ENCODE measurements around the gene PALLD. TPM values are rescaled to one million over a fixed set of nuclear protein-coding genes. Genes with fewer than 3 reads are reported as not detected.
A peak's percentile ranks its signal among the peaks of the same experiment; 100 is the strongest.
"Not testable (repeated sequence)": the region's sequence is repeated elsewhere in the genome, so short reads cannot be mapped to it uniquely, and the experiment has no call there.

The PALLD gene
- polyA plus RNA-seq, 3 donors, result 6.1 to 11.8 (median 9.9) TPM

DNA sequence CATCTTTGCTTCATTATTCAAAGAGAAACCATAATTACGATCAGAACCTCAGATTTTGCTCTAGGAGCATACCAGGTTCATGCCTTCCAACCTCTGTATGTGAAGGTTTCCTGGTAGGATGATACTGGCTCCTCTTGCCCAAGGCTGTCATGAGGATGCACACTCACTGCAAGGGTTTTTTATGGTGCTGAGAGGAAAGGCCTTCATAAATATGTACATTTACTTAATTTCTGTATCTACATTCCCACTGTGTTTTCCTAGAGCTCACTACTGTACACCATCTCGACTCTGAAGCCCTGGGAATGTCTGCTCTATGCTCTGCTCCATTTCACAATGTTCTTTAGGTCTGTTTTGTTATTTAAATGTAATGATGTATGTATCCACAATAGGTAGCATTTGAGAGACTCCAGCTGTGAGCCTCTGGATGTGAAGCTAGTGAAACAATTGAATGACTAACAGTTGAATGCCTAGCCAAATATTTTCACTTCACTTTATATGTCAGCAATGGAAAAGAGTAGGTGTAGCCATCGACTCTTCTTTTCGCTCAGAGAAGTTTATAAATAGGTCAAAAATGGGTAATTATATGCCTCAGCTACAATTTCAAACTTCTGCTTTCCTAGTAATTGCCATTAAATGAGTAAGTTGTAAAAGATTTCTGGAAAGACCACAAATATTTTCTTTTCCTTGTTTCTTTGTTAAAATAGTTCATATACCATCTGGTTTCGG is 228.0 kb downstream of the PALLD start:
- DNase-seq, result no peak
- H3K4me3 Mint-ChIP-seq, result no peak overlapping the region
- no peaks in the 10 kb centered on the region for H3K27me3 ChIP-seq (ENCODE audit: control insufficient read depth in 2 of 2, insufficient read depth in 2 of 2, low read length in 2 of 2)
- peak overlapping the region in 3 of 7 donors; percentile 16 to 46 (median 19) for H3K27ac Mint-ChIP-seq
- no peak overlapping the region for H2AFZ ChIP-seq (ENCODE audit: insufficient read depth, low read depth, low read length, poor library complexity, severe bottlenecking)
- H3K9ac ChIP-seq (ENCODE audit: insufficient read depth, low read length, poor library complexity, severe bottlenecking), result no peak overlapping the region
- peaks cover 45% of the 10 kb centered on the region for H3K4me1 Mint-ChIP-seq
- H3K79me2 ChIP-seq (ENCODE audit: insufficient read depth, low read length), result no peaks in the 10 kb centered on the region
- H3K36me3 Mint-ChIP-seq, result no peaks in the 10 kb centered on the region
- no peak overlapping the region for H3K27ac ChIP-seq (ENCODE audit: low read depth in 1 of 2, low read length in 2 of 2)
- TF ChIP-seq CTCF (IDR thresholded peaks at IDR 0.05), result no peak
- H3K9me3 ChIP-seq (replicated peaks in 1 of 2; ENCODE audit: control insufficient read depth in 1 of 2, insufficient read depth in 1 of 2, low read length in 2 of 2), result no peaks in the 10 kb centered on the region
- peaks cover 0 to 6% (median 2%) of the 10 kb centered on the region in 7 donors for H3K9me3 Mint-ChIP-seq
- no CpG with 5 or more reads among the region's 5 CpGs for WGBS (ENCODE audit: insufficient coverage)
- H3K27me3 Mint-ChIP-seq (ENCODE audit: low read depth in 3 of 3), result peaks cover 0 to 6% (median 0%) of the 10 kb centered on the region in 3 donors
- H4K20me1 ChIP-seq (ENCODE audit: insufficient read depth, low read length), result no peaks in the 10 kb centered on the region
- no peak overlapping the region for H3K4me2 ChIP-seq (replicated peaks; ENCODE audit: extremely low read depth, low read length, poor library complexity, severe bottlenecking)
- no peak overlapping the region for H3K4me3 ChIP-seq (replicated peaks in 1 of 3; ENCODE audit: low read depth in 2 of 3, low read length in 3 of 3)
- H3K36me3 ChIP-seq (replicated peaks in 1 of 2; ENCODE audit: control insufficient read depth in 1 of 2, insufficient read depth in 2 of 2, low read length in 2 of 2), result no peaks in the 10 kb centered on the region
- intact Hi-C loops (cut with micrococcal nuclease), result loop anchor here (5.0 to 10.0 kb wide), 3 partner anchors 70 to 157 kb away; no protein-coding TSS in a partner anchor
- peaks cover 39 to 51% of the 10 kb centered on the region in 2 donors for H3K4me1 ChIP-seq (ENCODE audit: control insufficient read depth in 1 of 2, insufficient read depth in 2 of 2, low read length in 2 of 2)

DNA sequence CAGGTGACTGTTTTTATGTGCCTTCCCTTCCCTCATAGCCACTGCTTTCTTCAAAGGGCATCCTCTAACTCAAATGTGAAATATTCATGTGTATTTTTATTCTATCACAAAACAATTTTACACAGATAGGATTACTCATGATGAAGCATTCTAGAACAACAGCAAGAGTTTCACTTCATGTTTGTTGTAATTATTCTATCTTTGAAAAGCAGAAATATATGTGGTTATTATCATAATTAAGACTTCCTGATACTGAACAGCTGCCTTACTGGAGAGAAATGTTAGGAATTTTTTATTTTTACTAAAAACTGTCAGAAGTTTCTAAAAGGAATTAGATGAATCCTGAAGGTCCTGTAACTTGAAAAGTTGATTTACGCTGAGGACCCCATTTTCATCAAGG is 229.1 kb downstream of the PALLD start:
- Histone ChIP-seq H3K36me3 (replicated peaks in 1 of 2; ENCODE audit: control insufficient read depth in 1 of 2, insufficient read depth in 2 of 2, low read length in 2 of 2) (no peaks in the 10 kb centered on the region), H3K27ac (ENCODE audit: low read depth in 1 of 2, low read length in 2 of 2) (no peak overlapping the region), H4K20me1 (ENCODE audit: insufficient read depth, low read length) (no peaks in the 10 kb centered on the region), H3K4me1 (ENCODE audit: control insufficient read depth in 1 of 2, insufficient read depth in 2 of 2, low read length in 2 of 2) (peaks cover 36 to 46% of the 10 kb centered on the region in 2 donors), H3K9ac (ENCODE audit: insufficient read depth, low read length, poor library complexity, severe bottlenecking) (no peak overlapping the region), H3K4me3 (replicated peaks in 1 of 3; ENCODE audit: low read depth in 2 of 3, low read length in 3 of 3) (no peak overlapping the region), H3K79me2 (ENCODE audit: insufficient read depth, low read length) (no peaks in the 10 kb centered on the region), H2AFZ (ENCODE audit: insufficient read depth, low read depth, low read length, poor library complexity, severe bottlenecking) (no peak overlapping the region), H3K27me3 (ENCODE audit: control insufficient read depth in 2 of 2, insufficient read depth in 2 of 2, low read length in 2 of 2) (no peaks in the 10 kb centered on the region), H3K9me3 (replicated peaks in 1 of 2; ENCODE audit: control insufficient read depth in 1 of 2, insufficient read depth in 1 of 2, low read length in 2 of 2) (no peaks in the 10 kb centered on the region), H3K4me2 (replicated peaks; ENCODE audit: extremely low read depth, low read length, poor library complexity, severe bottlenecking) (peak overlapping the region; percentile 5)
- no CpG with 5 or more reads among the region's 1 CpG for WGBS (ENCODE audit: insufficient coverage)
- Mint-ChIP-seq H3K4me3 (peak overlapping the region in 1 of 2 donors; percentile 26), H3K9me3 (peaks cover 0 to 6% (median 2%) of the 10 kb centered on the region in 7 donors), H3K4me1 (peaks cover 38% of the 10 kb centered on the region), H3K36me3 (no peaks in the 10 kb centered on the region), H3K27ac (peak overlapping the region in 5 of 7 donors; percentile 47 to 80 (median 66)), H3K27me3 (ENCODE audit: low read depth in 3 of 3) (peaks cover 2 to 6% (median 3%) of the 10 kb centered on the region in 3 donors)
- DNase-seq, result peak in 1 of 3 donors; percentile 37
- no peak for TF ChIP-seq CTCF (IDR thresholded peaks at IDR 0.05)
- intact Hi-C loops (cut with micrococcal nuclease), result loop anchor here in 1 of 2 donors (10.0 kb wide), 1 partner anchor 69 kb away; no protein-coding TSS in a partner anchor

DNA sequence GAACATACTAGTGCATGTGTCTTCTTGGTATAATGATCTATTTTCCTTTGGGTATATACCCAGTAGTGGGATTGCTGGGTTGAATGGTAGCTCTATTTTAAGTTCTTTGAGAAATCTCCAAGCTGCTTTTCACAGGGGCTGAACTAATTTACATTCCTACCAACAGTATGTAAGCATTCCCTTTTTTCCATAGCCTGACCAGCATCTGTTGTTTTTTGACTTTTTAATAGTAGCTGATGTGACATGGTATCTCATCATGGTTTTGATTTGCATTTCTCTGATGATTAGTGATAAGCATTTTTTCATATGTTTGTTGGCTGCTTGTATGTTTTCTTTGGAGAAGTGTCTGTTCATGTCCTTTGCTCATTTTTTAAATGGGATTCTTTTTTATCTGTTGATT is 230.3 kb downstream of the PALLD start:
- not testable (repeated sequence) for H3K27me3 Mint-ChIP-seq (ENCODE audit: low read depth in 3 of 3); H3K4me3 Mint-ChIP-seq; H4K20me1 ChIP-seq (ENCODE audit: insufficient read depth, low read length); H3K36me3 ChIP-seq (replicated peaks in 1 of 2; ENCODE audit: control insufficient read depth in 1 of 2, insufficient read depth in 2 of 2, low read length in 2 of 2); H3K27me3 ChIP-seq (ENCODE audit: control insufficient read depth in 2 of 2, insufficient read depth in 2 of 2, low read length in 2 of 2); H3K9me3 Mint-ChIP-seq; DNase-seq; H3K9me3 ChIP-seq (replicated peaks in 1 of 2; ENCODE audit: control insufficient read depth in 1 of 2, insufficient read depth in 1 of 2, low read length in 2 of 2); H3K79me2 ChIP-seq (ENCODE audit: insufficient read depth, low read length); H3K27ac ChIP-seq (ENCODE audit: low read depth in 1 of 2, low read length in 2 of 2); H2AFZ ChIP-seq (ENCODE audit: insufficient read depth, low read depth, low read length, poor library complexity, severe bottlenecking); H3K9ac ChIP-seq (ENCODE audit: insufficient read depth, low read length, poor library complexity, severe bottlenecking); H3K4me3 ChIP-seq (replicated peaks in 1 of 3; ENCODE audit: low read depth in 2 of 3, low read length in 3 of 3); H3K36me3 Mint-ChIP-seq; H3K27ac Mint-ChIP-seq; H3K4me2 ChIP-seq (replicated peaks; ENCODE audit: extremely low read depth, low read length, poor library complexity, severe bottlenecking)
- peaks cover 37% of the 10 kb centered on the region for H3K4me1 Mint-ChIP-seq
- intact Hi-C loops (cut with micrococcal nuclease), result loop anchor here in 1 of 2 donors (10.0 kb wide), 1 partner anchor 68 kb away; no protein-coding TSS in a partner anchor
- H3K4me1 ChIP-seq (ENCODE audit: control insufficient read depth in 1 of 2, insufficient read depth in 2 of 2, low read length in 2 of 2), result peaks cover 36 to 52% of the 10 kb centered on the region in 2 donors

Data from CD14-positive monocyte (primary cell).